ENCODE measurements around the gene SUCLG2. TPM values are rescaled to one million over a fixed set of nuclear protein-coding genes. Genes with fewer than 3 reads are reported as not detected.

SUCLG2 gene
- total and polyA plus RNA-seq, 2 of the 4 experiments (the other 2 are of a cell fraction), result 26.8 to 34.6 TPM

- Histone ChIP-seq H2AK5ac (ENCODE audit: low read depth, low read length) (no peak overlapping the region), H3K36me3 (ENCODE audit: control insufficient read depth, insufficient read depth, low read length) (no peaks in the 10 kb centered on the region), H3K4me1 (ENCODE audit: control insufficient read depth, insufficient read depth, low read length) (peaks cover 4% of the 10 kb centered on the region), H3K14ac (replicated peaks; ENCODE audit: low read depth, low read length) (no peak overlapping the region), H2BK15ac (ENCODE audit: low read depth, low read length) (no peak overlapping the region), H4K5ac (ENCODE audit: low read depth, low read length) (no peak overlapping the region), H2AFZ (replicated peaks; ENCODE audit: low read length, poor library complexity) (no peak overlapping the region), H2BK120ac (ENCODE audit: low read depth, low read length) (no peak overlapping the region), H3K27ac (ENCODE audit: insufficient read depth, low read length) (no peak overlapping the region), H2BK20ac (ENCODE audit: low read depth, low read length) (no peak overlapping the region), H3K9me1 (ENCODE audit: insufficient read depth, low read length) (0 out of 2 replicates have a peak, but pooled peaks cover 3% of the 10 kb centered on the region), H4K91ac (ENCODE audit: insufficient read depth, low read depth, low read length) (no peak overlapping the region), H2AK9ac (replicated peaks; ENCODE audit: low read depth, low read length, poor library complexity) (no peak overlapping the region), H3K23ac (ENCODE audit: low read depth, low read length) (no peak overlapping the region), H3K9me3 (ENCODE audit: control insufficient read depth, insufficient read depth, low read length) (no peaks in the 10 kb centered on the region), H3K4ac (ENCODE audit: low read depth, low read length) (no peak overlapping the region), H2BK5ac (ENCODE audit: low read depth, low read length, poor library complexity, severe bottlenecking) (no peak overlapping the region), H4K8ac (ENCODE audit: low read depth in 2 of 2, low read length in 2 of 2) (no peak overlapping the region), H3K56ac (ENCODE audit: extremely low read depth, insufficient read depth, low read length) (no peak overlapping the region), H3K18ac (ENCODE audit: low read depth, low read length) (no peak overlapping the region), H3K4me3 (ENCODE audit: insufficient read depth, low read depth, low read length) (no peak overlapping the region), H3K27me3 (ENCODE audit: control insufficient read depth, insufficient read depth, low read length) (no peaks in the 10 kb centered on the region), H4K20me1 (ENCODE audit: insufficient read depth, low read length) (no peaks in the 10 kb centered on the region; the same call in 1 of the 2 replicates), H3K79me1 (ENCODE audit: low read depth in 1 of 2, low read length in 2 of 2) (peaks cover 3 to 14% of the 10 kb centered on the region in 2 experiments), H3K9ac (ENCODE audit: low read depth, low read length) (no peak overlapping the region), H3K4me2 (ENCODE audit: low read depth, low read length) (no peak overlapping the region)
- no peak for TF ChIP-seq MAZ (IDR thresholded peaks at IDR 0.05; ENCODE audit: borderline replicate concordance, low read depth, low read length)
- no peak for TF ChIP-seq ELK1 (IDR thresholded peaks at IDR 0.05; ENCODE audit: borderline replicate concordance, low read depth, low read length)
- no peak for TF ChIP-seq CTCF (conservative IDR thresholded peaks at IDR 0.05; ENCODE audit: low read depth, low read length)
- no peak for TF ChIP-seq BHLHE40 (IDR thresholded peaks at IDR 0.05; ENCODE audit: low read depth, low read length)
- TF ChIP-seq RAD21 (IDR thresholded peaks at IDR 0.05; ENCODE audit: low read length), result no peak
- TF ChIP-seq MAFK (IDR thresholded peaks at IDR 0.05; ENCODE audit: low read depth, low read length), result no peak
- TF ChIP-seq POLR2A (IDR thresholded peaks at IDR 0.05; ENCODE audit: low read depth, low read length), result no peak
- TF ChIP-seq CEBPB (IDR thresholded peaks at IDR 0.05; ENCODE audit: low read depth, low read length), result no peak
- TF ChIP-seq CHD1 (IDR thresholded peaks at IDR 0.05; ENCODE audit: low read depth, low read length), result no peak
- in situ Hi-C loops (cut with MboI; ENCODE audit: low sequenced_read_pairs) (no loop called here), intact Hi-C loops (cut with micrococcal nuclease) (no loop called here), dilution Hi-C loops (cut with HindIII; ENCODE audit: low sequenced_read_pairs, unreplicated experiment) (no loop called here)
- ATAC-seq (ENCODE audit: low read depth) (no peak), DNase-seq (no peak)
- BruUV-seq (replicated peaks), result no TSS peak
- WGBS, 2 experiments (ENCODE audit: extremely low coverage in 2 of 2, insufficient read length in 1 of 2), result 100% methylated on average over 2 of the region's 5 CpGs; no CpG with 5 or more reads in 1 of the 2 experiments
- POLR2A ChIA-PET (ENCODE audit: unreplicated experiment), result no interaction called here
- CTCF ChIA-PET, result no interaction called here
Observed at GRCh38 chr3:67657192-67657591, 2.8 kb upstream of the SUCLG2 start.

All from IMR-90 (cell line).